NCI-H82 (cell line): ENCODE data around the gene CWF19L1.

ENCODE experiments used
- DNase-seq: peaks from one replicate; lab custom pipeline; 2025; lab: John Stamatoyannopoulos, UW

The CWF19L1 gene

DNA sequence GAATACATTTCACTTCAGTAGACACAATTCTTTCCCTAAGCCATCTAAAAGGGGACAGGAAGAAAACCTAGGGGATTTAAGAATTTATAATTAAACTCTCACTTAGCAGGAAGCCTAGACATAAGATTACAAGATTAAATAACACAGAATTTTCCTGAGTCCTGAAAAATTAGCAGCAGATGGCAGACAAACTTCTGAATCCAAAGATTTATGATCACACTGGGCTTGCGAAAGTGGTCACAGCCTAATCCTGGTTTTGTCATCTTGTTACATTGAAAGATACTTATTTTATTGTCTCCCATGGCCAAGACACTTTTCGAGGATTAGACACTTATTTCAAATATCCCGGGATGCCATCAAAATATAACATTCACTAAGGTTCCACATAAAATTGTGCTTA is 84.5 kb downstream of the CWF19L1 start:
- DNase-seq: peak; percentile 76
